Osteoblast (primary cell): ENCODE measurements around the gene RPL18. TPM values are rescaled to one million over a fixed set of nuclear protein-coding genes. Genes with fewer than 3 reads are reported as not detected.
A peak's percentile ranks its signal among the peaks of the same experiment; 100 is the strongest.
"Not testable (repeated sequence)": the region's sequence is repeated elsewhere in the genome, so short reads cannot be mapped to it uniquely, and the experiment has no call there.

Experiments
- DNase-seq: peaks from one replicate; pipeline ENCODE4 v3.0.0; 2011; ENCODE audit warnings: low spot score, mixed read lengths; ENCODE audit not compliant: insufficient read length; ENCODE audit errors: missing footprints
- H2AFZ ChIP-seq: 2 replicates; pipeline ENCODE4 v1.6.0; 2011; ENCODE audit warnings: mild to moderate bottlenecking, low read length
- H3K27ac ChIP-seq: 2 replicates; pipeline ENCODE4 v1.5.1; 2011; ENCODE audit warnings: mild to moderate bottlenecking, low read depth, low read length, moderate library complexity
- H3K27me3 ChIP-seq: 2 replicates; pipeline ENCODE4 v1.6.0; 2012; ENCODE audit warnings: mild to moderate bottlenecking, control low read depth, inconsistent platforms, low read length, moderate library complexity; ENCODE audit not compliant: insufficient read depth
- H3K36me3 ChIP-seq: 2 replicates; pipeline ENCODE4 v1.5.1; 2011; ENCODE audit warnings: mild to moderate bottlenecking, low read length, control low read depth, moderate library complexity; ENCODE audit not compliant: insufficient read depth
- H3K4me1 ChIP-seq: 2 replicates; pipeline ENCODE4 v1.5.1; 2011; ENCODE audit warnings: mild to moderate bottlenecking, low read length, control low read depth, moderate library complexity; ENCODE audit not compliant: insufficient read depth
- H3K4me2 ChIP-seq: 2 replicates; pipeline ENCODE4 v1.6.0; 2011; ENCODE audit warnings: mild to moderate bottlenecking, low read length; ENCODE audit not compliant: insufficient read depth
- H3K4me3 ChIP-seq: fragments of 200-600 bp; sonication (generic); 3 replicates; pipeline ENCODE4 v1.5.1; 2012; ENCODE audit warnings: mild to moderate bottlenecking, low read length, inconsistent platforms; ENCODE audit not compliant: insufficient read depth
- H3K79me2 ChIP-seq: 2 replicates; pipeline ENCODE4 v1.6.0; 2012; ENCODE audit warnings: mild to moderate bottlenecking, low read length, control low read depth, inconsistent platforms; ENCODE audit not compliant: insufficient read depth
- H3K9me3 ChIP-seq: 2 replicates; pipeline ENCODE4 v1.5.1; 2011; ENCODE audit warnings: low read depth, low read length, control low read depth
- H4K20me1 ChIP-seq: 2 replicates; pipeline ENCODE4 v1.6.0; 2012; ENCODE audit warnings: mild to moderate bottlenecking, low read length, control low read depth; ENCODE audit not compliant: insufficient read depth
- CTCF ChIP-seq: IDR thresholded peaks from 2 replicates; pipeline ENCODE4 v1.5.1; 2011; ENCODE audit warnings: mild to moderate bottlenecking, low read depth, low read length, moderate library complexity; ENCODE audit errors: extremely low read depth
- total RNA-seq: library from RNA; depleted of rRNA; stranded (reverse); fragments of >200 nt; gene quantifications from 2 replicates; pipeline ENCODE4 v1.2.3, GENCODE V29; 2012

The RPL18 gene
- total RNA-seq, 1 donor, result 1,357 TPM

DNA sequence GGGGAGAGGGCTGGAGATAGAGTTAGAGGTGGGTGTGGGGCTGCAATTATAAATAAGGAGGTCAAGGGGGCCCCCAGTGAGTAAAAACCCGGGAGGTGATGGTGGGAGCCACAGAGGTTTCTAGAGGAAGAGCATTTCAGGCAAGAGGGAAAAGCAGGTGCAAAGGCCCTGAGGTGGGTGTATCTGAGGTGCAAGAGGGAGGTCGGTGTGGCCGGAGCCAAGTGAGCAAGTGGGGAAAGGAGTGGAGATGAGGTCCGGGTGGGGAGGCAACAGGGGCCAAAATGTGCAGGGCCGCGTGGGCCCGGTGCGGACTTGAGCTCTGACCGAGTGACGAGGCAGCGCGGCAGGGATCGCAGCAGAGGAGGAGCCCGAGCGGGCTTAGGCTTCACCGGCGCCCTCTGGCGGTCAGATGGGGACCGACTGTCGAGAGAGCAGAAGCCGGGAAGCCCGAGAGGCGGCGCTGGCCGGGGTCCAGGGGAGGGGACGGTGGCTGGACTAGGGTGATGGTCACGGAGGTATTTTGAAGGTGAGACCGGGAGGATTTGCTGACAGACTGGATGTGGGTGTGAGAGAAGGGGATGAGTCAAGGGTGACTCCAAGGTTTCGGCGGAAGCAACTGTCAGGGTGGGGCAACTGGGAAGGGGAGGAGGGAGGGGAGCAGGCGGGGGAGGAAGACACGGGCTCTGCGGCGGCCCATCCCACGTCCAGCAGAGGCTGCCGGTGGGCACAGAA, 30.1 kb downstream of the RPL18 start:
- peaks cover 10% of the 10 kb centered on the region for H3K4me1 ChIP-seq
- no peaks in the 10 kb centered on the region for H3K36me3 ChIP-seq
- TF ChIP-seq CTCF, result peak; percentile 88
- peak overlapping the region; percentile 86 for H3K4me2 ChIP-seq
- no peaks in the 10 kb centered on the region for H3K79me2 ChIP-seq
- H3K27me3 ChIP-seq, result no peaks in the 10 kb centered on the region
- peak overlapping the region; percentile 66 for H3K4me3 ChIP-seq
- no peaks in the 10 kb centered on the region for H4K20me1 ChIP-seq
- no peak overlapping the region for H3K27ac ChIP-seq
- no peaks in the 10 kb centered on the region for H3K9me3 ChIP-seq
- DNase-seq, result peak; percentile 97
- peak overlapping the region; percentile 80 for H2AFZ ChIP-seq

GRCh38 chr19:48587387-48587786, 31.6 kb downstream of the RPL18 start:
- no peaks in the 10 kb centered on the region for H3K27me3 ChIP-seq
- no peak overlapping the region for H3K4me3 ChIP-seq
- no peaks in the 10 kb centered on the region for H3K79me2 ChIP-seq
- no peak for TF ChIP-seq CTCF
- no peaks in the 10 kb centered on the region for H3K36me3 ChIP-seq
- H3K4me2 ChIP-seq, result no peak overlapping the region
- DNase-seq, result no peak
- H2AFZ ChIP-seq, result no peak overlapping the region
- H3K9me3 ChIP-seq, result no peaks in the 10 kb centered on the region
- no peak overlapping the region for H3K27ac ChIP-seq
- H4K20me1 ChIP-seq, result no peaks in the 10 kb centered on the region
- peaks cover 11% of the 10 kb centered on the region for H3K4me1 ChIP-seq

DNA sequence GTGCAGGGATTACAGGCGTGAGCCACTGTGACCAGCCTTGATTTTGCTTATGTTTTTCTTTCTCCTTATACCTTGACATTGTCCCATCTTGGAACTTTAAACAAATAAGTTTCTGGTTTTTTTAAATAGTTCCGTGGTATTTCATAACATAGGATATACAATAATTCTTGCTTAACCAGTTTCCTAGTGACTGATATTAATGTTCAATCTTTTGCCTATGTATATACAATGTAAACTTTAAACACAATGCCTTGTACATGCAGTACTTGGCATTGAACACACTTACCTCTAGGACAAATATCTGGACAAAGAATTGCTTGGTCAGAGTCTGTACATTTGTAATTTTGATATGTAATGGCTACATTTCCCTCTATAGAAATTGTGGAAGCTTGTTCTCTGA, 36.8 kb downstream of the RPL18 start:
- no peak for TF ChIP-seq CTCF
- Histone ChIP-seq H3K4me2 (no peak overlapping the region), H3K27ac (no peak overlapping the region), H2AFZ (no peak overlapping the region), H3K36me3 (no peaks in the 10 kb centered on the region), H3K79me2 (no peaks in the 10 kb centered on the region), H3K4me3 (no peak overlapping the region), H4K20me1 (no peaks in the 10 kb centered on the region), H3K4me1 (peaks cover 5% of the 10 kb centered on the region), H3K9me3 (no peaks in the 10 kb centered on the region), H3K27me3 (no peaks in the 10 kb centered on the region)
- no peak for DNase-seq

DNA sequence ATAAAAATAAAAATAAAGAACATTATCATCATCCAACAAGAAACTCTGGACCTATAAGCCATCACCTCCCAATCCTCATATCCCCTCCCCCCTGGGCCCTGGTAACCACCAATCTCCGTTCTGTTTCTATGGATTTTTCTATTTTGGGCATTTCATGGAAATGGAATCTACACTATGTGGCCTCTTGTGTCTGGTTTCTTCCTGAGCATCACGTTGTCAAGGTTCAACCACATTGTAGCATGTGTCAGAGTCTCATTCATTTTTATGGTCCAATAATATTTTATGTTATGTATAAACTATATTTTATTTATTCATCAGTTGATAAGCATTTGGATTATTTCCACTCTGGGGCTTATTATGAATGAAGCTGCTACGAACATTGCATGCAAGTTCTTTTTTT, 40.1 kb downstream of the RPL18 start:
- H3K4me3 ChIP-seq, result no peak overlapping the region
- peak; percentile 29 for DNase-seq
- no peak overlapping the region for H3K4me2 ChIP-seq

DNA sequence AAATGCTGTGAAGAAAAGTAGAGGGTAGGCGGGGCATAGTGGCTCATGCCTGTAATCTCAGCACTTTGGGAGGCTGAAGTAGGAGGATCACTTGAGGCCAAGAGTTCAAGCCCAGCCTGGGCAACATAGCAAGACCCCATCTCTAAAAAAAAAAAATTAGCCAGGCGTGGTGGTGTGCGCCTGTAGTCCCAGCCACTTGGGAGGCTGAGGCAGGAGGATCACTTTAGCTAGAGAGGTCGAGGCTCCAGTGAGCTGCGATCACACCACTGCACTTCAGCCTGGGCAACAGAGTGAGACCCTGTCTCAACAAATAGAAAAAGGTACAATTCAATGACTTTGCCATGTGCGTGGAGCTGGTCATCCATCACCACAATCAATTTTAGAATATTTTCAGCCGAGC, 41.1 kb downstream of the RPL18 start:
- not testable (repeated sequence) for H3K4me2 ChIP-seq, H3K79me2 ChIP-seq, H3K4me1 ChIP-seq, H3K9me3 ChIP-seq, H3K36me3 ChIP-seq, DNase-seq, H3K4me3 ChIP-seq, H2AFZ ChIP-seq, H3K27me3 ChIP-seq, H4K20me1 ChIP-seq, H3K27ac ChIP-seq

More for the DNA sequence above, 40.1 kb downstream of the RPL18 start:
- Histone ChIP-seq H3K27ac (no peak overlapping the region), H3K79me2 (no peaks in the 10 kb centered on the region), H3K4me1 (peaks cover 4% of the 10 kb centered on the region), H3K36me3 (no peaks in the 10 kb centered on the region), H3K27me3 (no peaks in the 10 kb centered on the region), H4K20me1 (no peaks in the 10 kb centered on the region), H2AFZ (no peak overlapping the region), H3K9me3 (no peaks in the 10 kb centered on the region)
- no peak for TF ChIP-seq CTCF
